ENCODE data around the gene MYCBP2.

MYCBP2 gene

GRCh38 chr13:77084755-77085154 is 242.1 kb downstream of the MYCBP2 start:
- FAIRE-seq = no peak

- FAIRE-seq = no peak
These were observed 246.9 kb downstream of the MYCBP2 start for GRCh38 chr13:77079902-77080413.

- no peak for FAIRE-seq
These were observed 259.4 kb downstream of the MYCBP2 start for GRCh38 chr13:77067519-77067918.

- FAIRE-seq = no peak
These were observed 261.3 kb downstream of the MYCBP2 start for GRCh38 chr13:77065461-77066147.

- no peak for FAIRE-seq
These were observed 264.8 kb downstream of the MYCBP2 start for GRCh38 chr13:77062097-77062496.

GRCh38 chr13:77061362-77061761 is 265.5 kb downstream of the MYCBP2 start:
- FAIRE-seq = no peak

- no peak for FAIRE-seq
These were observed 270.0 kb downstream of the MYCBP2 start for GRCh38 chr13:77056886-77057285.

GRCh38 chr13:77056382-77056781 is 270.5 kb downstream of the MYCBP2 start:
- FAIRE-seq = no peak

- no peak for FAIRE-seq
These were observed 271.7 kb downstream of the MYCBP2 start for GRCh38 chr13:77055158-77055557.

- no peak for FAIRE-seq
These were observed 273.7 kb downstream of the MYCBP2 start for GRCh38 chr13:77053192-77053591.

GRCh38 chr13:77048681-77049080 is 278.2 kb downstream of the MYCBP2 start:
- no peak for FAIRE-seq

GRCh38 chr13:77047649-77048343 is 279.1 kb downstream of the MYCBP2 start:
- no peak for FAIRE-seq

- FAIRE-seq = no peak
These were observed 284.2 kb downstream of the MYCBP2 start for GRCh38 chr13:77042566-77043177.

- FAIRE-seq = no peak
These were observed 286.1 kb downstream of the MYCBP2 start for GRCh38 chr13:77040835-77041234.

- no peak for FAIRE-seq
These were observed 286.8 kb downstream of the MYCBP2 start for GRCh38 chr13:77040076-77040475.

GRCh38 chr13:77038907-77039480 is 287.9 kb downstream of the MYCBP2 start:
- no peak for FAIRE-seq

GRCh38 chr13:77036279-77036678 is 290.6 kb downstream of the MYCBP2 start:
- no peak for FAIRE-seq

- no peak for FAIRE-seq
These were observed 292.0 kb downstream of the MYCBP2 start for GRCh38 chr13:77034881-77035280.

GRCh38 chr13:77033717-77034302 is 293.1 kb downstream of the MYCBP2 start:
- no peak for FAIRE-seq

- FAIRE-seq = no peak
These were observed 295.1 kb downstream of the MYCBP2 start for GRCh38 chr13:77031656-77032243.

- FAIRE-seq = no peak
These were observed 297.5 kb downstream of the MYCBP2 start for GRCh38 chr13:77029436-77029835.

- no peak for FAIRE-seq
These were observed 298.7 kb downstream of the MYCBP2 start for GRCh38 chr13:77028202-77028601.

Data from colon (tissue), 2 donors.